HepG2 (cell line): Measurements from ENCODE around the gene ARMH3. TPM values are rescaled to one million over a fixed set of nuclear protein-coding genes. Genes with fewer than 3 reads are reported as not detected.

Experiments
- ATF7-NPFF ChIP-seq: sonication (generic); formaldehyde crosslinking; IDR thresholded peaks from 2 replicates; pipeline ENCODE4 v1.8.1; 2023; ENCODE audit warnings: mild to moderate bottlenecking, low read depth, missing genetic modification reagents, moderate library complexity
- CENPX ChIP-seq: sonication (generic); formaldehyde crosslinking; IDR thresholded peaks from 2 replicates; pipeline ENCODE4 v1.9.0; 2021; ENCODE audit warnings: mild to moderate bottlenecking, missing genetic modification reagents, moderate library complexity
- ETV5 ChIP-seq: IDR thresholded peaks from 2 replicates; pipeline ENCODE4 v1.6.1; 2018; ENCODE audit warnings: missing biosample characterization, missing genetic modification reagents, inconsistent platforms, borderline replicate concordance
- GATAD2A ChIP-seq: IDR thresholded peaks from 2 replicates; pipeline ENCODE4 v1.6.1; 2016
- HIC2 ChIP-seq: sonication (generic); formaldehyde crosslinking; IDR thresholded peaks from 2 replicates; pipeline ENCODE4 v1.9.0; 2022; ENCODE audit warnings: low read depth, missing genetic modification reagents
- KAT8 ChIP-seq: IDR thresholded peaks from 2 replicates; pipeline ENCODE4 v1.6.1; 2016; ENCODE audit warnings: missing genetic modification reagents, missing compliant biosample characterization
- KMT2A ChIP-seq: sonication (generic); formaldehyde crosslinking; IDR thresholded peaks from 2 replicates; pipeline ENCODE4 v1.4.0; 2020; ENCODE audit warnings: missing genetic modification reagents
- MED8 ChIP-seq: sonication (generic); formaldehyde crosslinking; IDR thresholded peaks from 2 replicates; pipeline ENCODE4 v1.8.1; 2023; ENCODE audit warnings: mild to moderate bottlenecking, missing genetic modification reagents; ENCODE audit not compliant: insufficient replicate concordance
- MXD4 ChIP-seq: IDR thresholded peaks from 2 replicates; pipeline ENCODE4 v1.6.1; 2016; ENCODE audit warnings: mild to moderate bottlenecking, missing biosample characterization, missing genetic modification reagents
- NFKBIZ ChIP-seq: IDR thresholded peaks from 2 replicates; pipeline ENCODE4 v1.6.1; 2018; ENCODE audit warnings: missing genetic modification reagents, missing compliant biosample characterization
- ZBTB39 ChIP-seq: sonication (generic); formaldehyde crosslinking; IDR thresholded peaks from 2 replicates; pipeline ENCODE4 v1.5.0; 2020; ENCODE audit warnings: missing genetic modification reagents
- ZEB1 ChIP-seq: IDR thresholded peaks from 2 replicates; pipeline ENCODE4 v1.6.1; 2012; ENCODE audit warnings: mild to moderate bottlenecking, low read depth, inconsistent platforms; ENCODE audit not compliant: insufficient replicate concordance
- ZNF383 ChIP-seq: sonication (generic); formaldehyde crosslinking; IDR thresholded peaks from 2 replicates; pipeline ENCODE4 v1.4.0; 2020; ENCODE audit warnings: missing genetic modification reagents, mild to moderate bottlenecking, borderline replicate concordance
- ZNF598 ChIP-seq: sonication (generic); formaldehyde crosslinking; IDR thresholded peaks from 2 replicates; pipeline ENCODE4 v1.5.1; 2020; ENCODE audit warnings: mild to moderate bottlenecking, missing genetic modification reagents, borderline replicate concordance
- ZNF629 ChIP-seq: sonication (generic); formaldehyde crosslinking; conservative IDR thresholded peaks from 2 replicates; pipeline ENCODE4 v1.5.0; 2020; ENCODE audit warnings: missing genetic modification reagents
- ZNF7 ChIP-seq: IDR thresholded peaks from 2 replicates; pipeline ENCODE4 v1.6.1; 2016; ENCODE audit warnings: missing biosample characterization, missing genetic modification reagents
- ZNF710 ChIP-seq: sonication (generic); formaldehyde crosslinking; IDR thresholded peaks from 2 replicates; pipeline ENCODE4 v1.5.0; 2020; ENCODE audit warnings: mild to moderate bottlenecking, missing genetic modification reagents, borderline replicate concordance
- polyA plus RNA-seq, 8 experiments: library from polyadenylated mRNA; depleted of rRNA in 3 of 8; stranded (reverse) in 7 of 8; unstranded in 1 of 8; fragments of >200 nt; fragmentation: Illumina TruSeq in 4 of 8; extraction: Trizol in 4 of 8; gene quantifications; 2 replicates each; pipeline versions ENCODE4 v1.2.1 to v1.2.3, GENCODE V29; 2011 to 2016; ENCODE audit warnings: low read depth in 4 of 8, missing spikeins in 1 of 8, mixed read lengths in 1 of 8; ENCODE audit not compliant: insufficient read depth in 1 of 8
- total RNA-seq, 5 experiments: library from RNA; depleted of rRNA; stranded (reverse); fragments of >200 nt; fragmentation: Illumina TruSeq; extraction: Trizol; gene quantifications; 2 replicates each; pipeline ENCODE4 v1.2.3, GENCODE V29; 2016; ENCODE audit warnings: low read depth in 1 of 5

Gene ARMH3
- total and polyA plus RNA-seq, 2 of the 13 experiments (the other 11 are each of a cell fraction or from before 2014, with no cell fraction given): 8.4 to 16.9 TPM

GRCh38 chr10:102055647-102056419, at the start of gene ARMH3 (continued):
- TF ChIP-seq NFKBIZ (CRISPR knock-in tag): peak; percentile 19; the same call in 1 of the 2 replicates
- TF ChIP-seq ZNF383: 0 out of 2 replicates have a peak, but pooled peaks have one; percentile 84
- 0 out of 2 replicates have a peak, but pooled peaks have one; percentile 32 for TF ChIP-seq GATAD2A (CRISPR knock-in tag)
- TF ChIP-seq ZNF629: peak; percentile 66
- TF ChIP-seq ZBTB39 (CRISPR knock-in tag): no peak
- peak; percentile 46; the same call in 1 of the 2 replicates for TF ChIP-seq ATF7-NPFF (CRISPR knock-in tag)
- peak; percentile 80 for TF ChIP-seq ETV5 (CRISPR knock-in tag)
- TF ChIP-seq CENPX: no peak
- no peak for TF ChIP-seq ZNF7 (CRISPR knock-in tag)
- peak; percentile 17 for TF ChIP-seq ZEB1
- no peak for TF ChIP-seq ZNF710 (CRISPR knock-in tag)
- peak; percentile 85; the same call in 1 of the 2 replicates for TF ChIP-seq MXD4 (CRISPR knock-in tag)
- TF ChIP-seq ZNF598 (CRISPR knock-in tag): peak; percentile 73; the same call in 1 of the 2 replicates
- no peak for TF ChIP-seq MED8
- peak; percentile 49; the same call in 1 of the 2 replicates for TF ChIP-seq HIC2 (CRISPR knock-in tag)
- peak; percentile 73 for TF ChIP-seq KMT2A (CRISPR knock-in tag)
- no peak; the same call in none of the 2 replicates for TF ChIP-seq KAT8
